ENCODE data around the gene FIBCD1.

The FIBCD1 gene

DNA sequence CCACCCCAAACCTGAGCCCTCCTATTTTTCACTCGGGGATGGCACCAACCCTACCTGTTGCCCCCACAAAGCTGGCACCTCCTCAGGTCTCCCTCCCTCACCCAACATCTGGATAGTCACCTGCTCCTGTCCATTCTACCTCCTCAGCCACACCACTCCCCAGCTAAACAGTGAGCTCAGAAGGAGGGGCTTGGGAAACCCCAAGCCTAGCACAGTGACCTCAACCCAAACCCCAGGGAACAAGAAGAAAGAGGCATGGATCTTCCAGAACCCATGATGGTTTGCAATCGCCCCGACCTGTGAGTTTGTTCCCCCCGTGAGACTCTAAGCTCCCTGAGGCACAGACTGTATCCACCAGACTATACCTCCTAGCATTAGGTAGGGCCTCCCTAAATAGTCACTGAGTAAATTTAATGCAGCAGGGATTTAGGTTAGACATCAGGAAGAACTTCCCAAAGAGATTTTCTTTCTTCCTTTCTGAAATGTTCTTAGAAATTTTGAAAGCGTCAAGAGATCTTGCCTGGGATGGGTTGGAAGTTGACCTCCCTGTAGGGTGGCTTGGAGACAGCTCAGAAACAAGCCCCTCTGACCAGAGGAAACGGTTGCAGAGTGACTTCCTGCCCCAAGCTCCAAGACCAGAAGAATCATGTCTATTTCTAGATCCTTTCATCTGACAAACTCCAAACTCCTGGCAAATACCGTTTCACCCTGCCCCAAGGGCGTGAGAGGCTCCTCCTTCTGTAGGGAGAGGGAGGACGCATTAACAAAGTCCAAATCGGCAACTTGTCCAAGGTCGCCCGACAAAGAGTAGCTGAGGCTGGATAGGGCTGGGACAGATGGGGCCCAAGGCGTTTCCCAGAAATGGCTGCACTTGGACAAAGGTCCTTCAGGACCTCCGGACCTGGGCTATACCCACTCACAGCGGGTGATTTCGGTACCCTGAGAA lies 4.1 kb downstream of the FIBCD1 start:
- no peak for TF ChIP-seq CTCF (IDR thresholded peaks at IDR 0.05; ENCODE audit: insufficient read depth, missing control alignments)
- DNase-seq (ENCODE audit: insufficient read length, low spot score) (no peak), FAIRE-seq (no peak)

GRCh38 chr9:130934246-130934645 lies 4.8 kb downstream of the FIBCD1 start:
- TF ChIP-seq CTCF (IDR thresholded peaks at IDR 0.05; ENCODE audit: insufficient read depth, missing control alignments) = no peak
- no peak for DNase-seq (ENCODE audit: insufficient read length, low spot score)
- no peak for FAIRE-seq

- FAIRE-seq (no peak), DNase-seq (ENCODE audit: insufficient read length, low spot score) (no peak)
- TF ChIP-seq CTCF (IDR thresholded peaks at IDR 0.05; ENCODE audit: insufficient read depth, missing control alignments) = no peak
Observed at GRCh38 chr9:130933114-130934046, 5.7 kb downstream of the FIBCD1 start.

GRCh38 chr9:130932255-130933079 lies 6.6 kb downstream of the FIBCD1 start:
- TF ChIP-seq CTCF (IDR thresholded peaks at IDR 0.05; ENCODE audit: insufficient read depth, missing control alignments) = no peak
- FAIRE-seq (no peak), DNase-seq (ENCODE audit: insufficient read length, low spot score) (no peak)

DNA sequence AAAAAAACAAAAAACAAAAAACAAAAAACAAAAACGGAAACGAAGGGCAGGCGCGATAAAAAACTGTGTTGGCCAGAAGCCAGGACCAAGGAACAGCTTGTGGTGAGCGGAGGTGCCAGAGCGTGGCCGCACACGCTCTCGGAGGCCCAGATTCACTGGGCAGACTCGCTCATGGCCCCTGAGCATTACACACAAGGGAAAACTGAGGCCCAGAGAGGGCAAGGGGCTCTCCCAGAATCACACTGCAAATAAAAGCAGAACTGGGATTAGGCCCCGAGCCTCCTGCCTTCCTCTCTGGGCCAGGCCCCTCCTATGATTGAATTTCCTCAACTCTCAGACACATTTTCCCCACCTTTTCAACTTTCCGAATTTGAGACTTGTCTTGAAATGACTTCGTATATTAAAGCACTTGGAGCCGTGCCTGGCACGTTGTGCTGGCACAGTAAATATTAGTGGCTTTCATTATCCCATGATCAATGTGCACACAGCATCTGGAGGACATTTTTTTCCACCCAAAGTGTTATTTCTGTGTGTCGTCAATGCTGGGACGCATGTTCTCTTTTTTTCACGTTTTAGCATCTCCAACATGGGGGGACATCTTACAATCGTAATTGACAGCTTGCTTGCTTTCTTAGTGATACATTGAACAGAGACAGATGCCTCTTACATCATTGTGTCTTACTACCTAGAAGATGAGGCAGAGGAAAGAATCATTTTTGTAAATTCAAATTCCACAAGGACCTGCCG lies 7.4 kb downstream of the FIBCD1 start:
- TF ChIP-seq CTCF (IDR thresholded peaks at IDR 0.05; ENCODE audit: insufficient read depth, missing control alignments) = no peak
- FAIRE-seq (no peak), DNase-seq (ENCODE audit: insufficient read length, low spot score) (no peak)

DNA sequence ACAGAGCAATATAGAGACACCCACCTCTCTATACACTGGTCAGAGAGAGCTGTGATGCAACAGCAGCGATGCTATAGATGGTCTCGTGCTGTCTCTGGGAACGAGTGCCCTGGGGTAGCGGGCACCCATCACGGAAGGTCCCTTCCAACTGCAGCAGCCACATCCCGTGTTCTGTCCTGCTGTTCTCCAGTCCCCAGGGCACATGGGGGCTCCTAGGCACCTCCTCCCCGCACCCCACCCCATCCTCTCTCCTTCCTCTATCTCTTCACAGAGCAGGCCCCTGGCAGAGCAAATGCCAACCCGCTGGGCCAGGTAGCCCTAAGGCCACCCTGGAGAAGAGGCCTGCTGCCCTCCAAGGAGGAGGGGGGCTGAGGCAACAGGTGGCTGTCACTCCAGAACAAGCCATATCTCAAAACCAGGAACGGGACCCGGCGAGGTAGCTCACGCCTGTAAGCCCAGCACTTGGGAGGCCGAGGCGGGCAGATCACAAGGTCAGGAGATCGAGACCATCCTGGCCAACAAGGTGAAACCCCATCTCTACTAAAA lies 8.2 kb downstream of the FIBCD1 start:
- no peak for TF ChIP-seq CTCF (IDR thresholded peaks at IDR 0.05; ENCODE audit: insufficient read depth, missing control alignments)
- DNase-seq (ENCODE audit: insufficient read length, low spot score) (no peak), FAIRE-seq (no peak)
